Measurements from ENCODE around the gene SCAF4. TPM values are rescaled to one million over a fixed set of nuclear protein-coding genes. Genes with fewer than 3 reads are reported as not detected.

The SCAF4 gene
- 10 to 100 TPM; 18.4 to 22.3 (median 20.5) TPM for total RNA-seq
- 1 to 10 TPM; 5.6 to 7.6 TPM for polyA plus RNA-seq
- long read RNA-seq, donor 1, partial matches to known transcripts, result 4 of 7 reads
- long read RNA-seq, donor 1, other reads (novel, unspliced or antisense), result 3 of 7 reads
- long read RNA-seq, donor 2, full-length matches to known transcripts, result 2 of 5 reads
- long read RNA-seq, donor 2, partial matches to known transcripts, result 3 of 5 reads
- long read RNA-seq, donor 2, other reads (novel, unspliced or antisense), result 0 of 5 reads
- long read RNA-seq, donor 3, full-length matches to known transcripts, result 2 of 21 reads
- long read RNA-seq, donor 3, partial matches to known transcripts, result 10 of 21 reads
- long read RNA-seq, donor 3, other reads (novel, unspliced or antisense), result 9 of 21 reads

DNA sequence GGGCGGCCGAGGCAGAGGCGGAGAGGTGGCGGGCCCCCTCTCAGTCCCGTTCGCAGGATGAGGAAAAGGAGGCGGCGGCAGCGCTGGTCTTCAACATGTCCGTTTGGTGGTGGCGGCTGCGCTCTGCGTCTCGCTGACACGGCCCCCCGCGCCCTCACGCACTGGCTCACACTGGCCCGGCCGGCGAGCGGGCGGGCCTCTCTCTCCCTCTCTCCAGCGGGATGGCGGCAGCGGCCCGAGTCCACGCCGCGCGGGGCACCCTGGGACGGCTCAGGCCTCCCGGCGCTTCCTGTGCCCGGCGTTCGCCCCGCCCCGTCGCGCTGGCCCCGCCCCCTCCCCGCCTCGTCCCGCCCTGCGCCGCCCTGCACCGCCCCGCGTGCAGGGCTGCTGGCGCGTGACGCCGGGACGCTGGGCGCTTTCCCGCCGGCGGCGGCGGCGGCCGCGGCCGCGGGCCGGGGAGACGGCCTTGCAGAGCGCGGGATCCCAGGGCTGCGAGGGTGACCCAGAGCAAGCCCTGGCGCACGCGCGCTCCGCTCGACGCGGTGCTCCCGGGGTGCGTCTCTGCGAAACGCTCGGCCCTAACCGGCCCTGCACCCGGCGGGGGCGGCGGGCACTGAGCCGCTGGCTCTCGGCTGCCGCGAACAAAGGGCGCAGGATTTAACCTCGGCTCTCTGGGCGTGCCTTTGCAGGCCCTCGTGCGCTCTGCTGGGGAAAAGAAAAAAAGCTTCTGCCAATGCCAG lies at the start of gene SCAF4:
Gene SCAF4 (minus strand): TSS at position 262 of the 740 bp plus-strand sequence. CDS start 426 bp downstream, outside the sequence.
- ATAC-seq (peak; percentile 94 to 96 (median 95)), DNase-seq (peak; percentile 89 to 93)
- Histone ChIP-seq H3K27me3 (no peaks in the 10 kb centered on the region), H3K9me3 (no peaks in the 10 kb centered on the region), H3K4me1 (peaks cover 6 to 54% (median 48%) of the 10 kb centered on the region in 9 donors), H3K36me3 (peaks cover 0 to 4% (median 0%) of the 10 kb centered on the region in 9 donors), H3K27ac (peak within 1 kb of the TSS; percentile 93 to 98 (median 97)), H3K4me3 (peak within 1 kb of the TSS; percentile 79 to 100 (median 98))
- WGBS, 2 donors, result 1% methylated on average over 79 to 98 of the region's 98 CpGs
- TF ChIP-seq, protein P1, sequence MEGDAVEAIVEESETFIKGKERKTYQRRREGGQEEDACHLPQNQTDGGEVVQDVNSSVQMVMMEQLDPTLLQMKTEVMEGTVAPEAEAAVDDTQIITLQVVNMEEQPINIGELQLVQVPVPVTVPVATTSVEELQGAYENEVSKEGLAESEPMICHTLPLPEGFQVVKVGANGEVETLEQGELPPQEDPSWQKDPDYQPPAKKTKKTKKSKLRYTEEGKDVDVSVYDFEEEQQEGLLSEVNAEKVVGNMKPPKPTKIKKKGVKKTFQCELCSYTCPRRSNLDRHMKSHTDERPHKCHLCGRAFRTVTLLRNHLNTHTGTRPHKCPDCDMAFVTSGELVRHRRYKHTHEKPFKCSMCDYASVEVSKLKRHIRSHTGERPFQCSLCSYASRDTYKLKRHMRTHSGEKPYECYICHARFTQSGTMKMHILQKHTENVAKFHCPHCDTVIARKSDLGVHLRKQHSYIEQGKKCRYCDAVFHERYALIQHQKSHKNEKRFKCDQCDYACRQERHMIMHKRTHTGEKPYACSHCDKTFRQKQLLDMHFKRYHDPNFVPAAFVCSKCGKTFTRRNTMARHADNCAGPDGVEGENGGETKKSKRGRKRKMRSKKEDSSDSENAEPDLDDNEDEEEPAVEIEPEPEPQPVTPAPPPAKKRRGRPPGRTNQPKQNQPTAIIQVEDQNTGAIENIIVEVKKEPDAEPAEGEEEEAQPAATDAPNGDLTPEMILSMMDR (IDR thresholded peaks at IDR 0.05), result no peak
- intact Hi-C loops (cut with DNase I), result loop anchor here in 2 of 10 donors (5.0 kb wide), 2 partner anchors 65 to 70 kb away; no protein-coding TSS in a partner anchor

DNA sequence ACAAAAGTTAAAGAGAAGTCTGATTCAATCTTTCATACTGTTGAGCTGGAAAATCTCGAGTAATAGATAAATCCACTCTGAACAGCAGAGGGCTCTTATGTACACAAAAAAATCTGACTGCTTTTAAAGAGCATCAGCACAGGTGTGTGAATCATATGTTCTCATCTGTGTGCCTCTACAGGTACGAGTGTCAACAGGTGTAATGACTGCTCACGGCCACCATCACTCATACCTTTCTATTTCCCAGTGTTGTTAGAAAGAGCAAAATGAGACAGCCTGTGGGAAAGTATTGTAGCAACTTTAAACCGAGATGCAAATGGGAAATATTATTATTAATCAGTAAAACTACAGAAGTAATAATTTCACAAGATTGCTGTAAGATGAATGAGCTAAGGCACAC lies 49.0 kb upstream of the SCAF4 start:
- Histone ChIP-seq H3K27me3 (no peaks in the 10 kb centered on the region), H3K4me3 (no peak overlapping the region), H3K36me3 (no peaks in the 10 kb centered on the region), H3K9me3 (no peaks in the 10 kb centered on the region), H3K4me1 (no peaks in the 10 kb centered on the region), H3K27ac (no peak overlapping the region)
- intact Hi-C loops (cut with DNase I), result loop anchor here in 2 of 10 donors (10.0 kb wide), 2 partner anchors 94 to 474 kb away; partner anchors contain the start of gene HUNK (in 1 of the 2)
- WGBS, 2 donors, result 80% methylated on average over 4 of the region's 4 CpGs
- TF ChIP-seq, protein P1 (IDR thresholded peaks at IDR 0.05), result no peak
- no peak for ATAC-seq
- DNase-seq, result no peak

- TF ChIP-seq, protein P1 (IDR thresholded peaks at IDR 0.05), result no peak
- no peak overlapping the region for H3K4me3 ChIP-seq
- ATAC-seq (no peak), DNase-seq (no peak)
- no peaks in the 10 kb centered on the region for H3K27me3 ChIP-seq
- H3K27ac ChIP-seq, result no peak overlapping the region
- WGBS, 2 donors, result 77 to 92% methylated on average over 5 of the region's 5 CpGs
- no peaks in the 10 kb centered on the region for H3K36me3 ChIP-seq
- H3K4me1 ChIP-seq, result no peaks in the 10 kb centered on the region
- intact Hi-C loops (cut with DNase I), result no loop called here
- no peaks in the 10 kb centered on the region for H3K9me3 ChIP-seq
Observed at GRCh38 chr21:31778546-31778945, 46.6 kb upstream of the SCAF4 start.

GRCh38 chr21:31777857-31778256 lies 45.9 kb upstream of the SCAF4 start:
- WGBS, 2 donors, result 78 to 93% methylated on average over 5 of the region's 5 CpGs
- Histone ChIP-seq H3K9me3 (no peaks in the 10 kb centered on the region), H3K36me3 (no peaks in the 10 kb centered on the region), H3K4me3 (no peak overlapping the region), H3K27ac (no peak overlapping the region), H3K27me3 (no peaks in the 10 kb centered on the region), H3K4me1 (peaks cover 0 to 6% (median 0%) of the 10 kb centered on the region in 9 donors)
- intact Hi-C loops (cut with DNase I), result no loop called here
- DNase-seq, result no peak
- no peak for ATAC-seq
- TF ChIP-seq, protein P1 (IDR thresholded peaks at IDR 0.05), result no peak

Data from heart right ventricle (tissue), 16 donors.